Activated T-helper 1 cell treated with Interleukin-2 at 50 U/mL for 16 hours (primary cell): Measurements from ENCODE around the gene SNUPN.
A peak's percentile ranks its signal among the peaks of the same experiment; 100 is the strongest.

Source experiments
- DNase-seq: peaks from one replicate; pipeline ENCODE4 v3.0.0-alpha.2; 2020; ENCODE audit warnings: low read depth

SNUPN gene

GRCh38 chr15:75654201-75654907 lies 28.8 kb upstream of the SNUPN start:
- DNase-seq: no peak

- no peak for DNase-seq
These were observed 27.9 kb upstream of the SNUPN start for GRCh38 chr15:75653347-75653913.

GRCh38 chr15:75651810-75652543 lies 26.5 kb upstream of the SNUPN start:
- no peak for DNase-seq

- DNase-seq: no peak
These were observed 25.6 kb upstream of the SNUPN start for GRCh38 chr15:75650908-75651809.

- no peak for DNase-seq
These were observed 24.3 kb upstream of the SNUPN start for GRCh38 chr15:75649848-75650247.

- DNase-seq: no peak
These were observed 23.7 kb upstream of the SNUPN start for GRCh38 chr15:75649045-75649761.

- DNase-seq: no peak
These were observed 22.9 kb upstream of the SNUPN start for GRCh38 chr15:75648156-75649000.

- DNase-seq: peak; percentile 37
These were observed 22.0 kb upstream of the SNUPN start, which contains the start of gene SNX33 for GRCh38 chr15:75647370-75648155. Gene SNX33, plus strand, starts transcription at chr15:75647912. Its CDS starts 1,191 bp downstream, at chr15:75649103.

GRCh38 chr15:75646944-75647364 lies 21.4 kb upstream of the SNUPN start:
- DNase-seq: no peak

GRCh38 chr15:75646112-75646943 lies 20.8 kb upstream of the SNUPN start:
- DNase-seq: no peak

GRCh38 chr15:75644376-75644775 lies 18.9 kb upstream of the SNUPN start:
- DNase-seq: no peak

- no peak for DNase-seq
These were observed 16.1 kb upstream of the SNUPN start for GRCh38 chr15:75641603-75642002.

GRCh38 chr15:75641179-75641503 lies 15.6 kb upstream of the SNUPN start:
- DNase-seq: no peak

GRCh38 chr15:75640483-75641178 lies 15.1 kb upstream of the SNUPN start:
- peak; percentile 20 for DNase-seq

GRCh38 chr15:75639709-75640482 lies 14.4 kb upstream of the SNUPN start, which contains the start of gene IMP3:
Gene IMP3, minus strand, starts transcription at chr15:75640224. Its CDS starts 56 bp downstream, at chr15:75640168.
- DNase-seq: peak; percentile 91

GRCh38 chr15:75639191-75639708 lies 13.7 kb upstream of the SNUPN start:
- DNase-seq: no peak
